ENCODE data around the gene TMEM187.
"Not testable (repeated sequence)": the region's sequence is repeated elsewhere in the genome, so short reads cannot be mapped to it uniquely, and the experiment has no call there.

The TMEM187 gene

GRCh38 chrX:153989973-153990655 is 17.6 kb downstream of the TMEM187 start:
- Histone ChIP-seq H3K56ac (ENCODE audit: low read length) (no peak overlapping the region), H3K27me3 (ENCODE audit: insufficient read depth, low read length, poor library complexity) (no peaks in the 10 kb centered on the region), H3K18ac (ENCODE audit: low read length) (no peak overlapping the region), H3K4ac (ENCODE audit: low read depth, low read length) (no peak overlapping the region), H4K8ac (ENCODE audit: low read depth, low read length) (no peak overlapping the region), H2BK120ac (ENCODE audit: low read depth, low read length) (no peak overlapping the region), H3K79me2 (ENCODE audit: control insufficient read depth, insufficient read depth, low read length) (no peaks in the 10 kb centered on the region), H3K36me3 (ENCODE audit: control insufficient read depth, insufficient read depth, low read length) (no peaks in the 10 kb centered on the region), H3K4me1 (ENCODE audit: control insufficient read depth, low read depth, low read length) (no peaks in the 10 kb centered on the region), H3K23ac (ENCODE audit: low read length) (no peak overlapping the region), H2AK5ac (ENCODE audit: low read length) (no peak overlapping the region), H3K27ac (ENCODE audit: low read depth, low read length) (no peak overlapping the region), H3K4me3 (ENCODE audit: low read length) (no peak overlapping the region), H4K5ac (ENCODE audit: low read length) (no peak overlapping the region), H2BK5ac (ENCODE audit: low read length) (no peak overlapping the region), H3K4me2 (ENCODE audit: low read length) (no peak overlapping the region), H3K9ac (ENCODE audit: low read length) (no peak overlapping the region), H2BK15ac (replicated peaks; ENCODE audit: low read depth) (no peak overlapping the region), H3K79me1 (ENCODE audit: low read length) (no peaks in the 10 kb centered on the region)
- DNase-seq = no peak
- no CpG with 5 or more reads among the region's 14 CpGs for WGBS (ENCODE audit: extremely low coverage, insufficient coverage, low lambda C conversion rate)

- H3K23ac ChIP-seq (ENCODE audit: low read length) = no peak overlapping the region
- no peak overlapping the region for H3K56ac ChIP-seq (ENCODE audit: low read length)
- WGBS (ENCODE audit: extremely low coverage, insufficient coverage, low lambda C conversion rate) = no CpG with 5 or more reads among the region's 3 CpGs
- no peak for DNase-seq
- no peak overlapping the region for H4K8ac ChIP-seq (ENCODE audit: low read depth, low read length)
- no peak overlapping the region for H3K4me3 ChIP-seq (ENCODE audit: low read length)
- no peak overlapping the region for H2BK120ac ChIP-seq (ENCODE audit: low read depth, low read length)
- H2AK5ac ChIP-seq (ENCODE audit: low read length) = no peak overlapping the region
- no peaks in the 10 kb centered on the region for H3K79me2 ChIP-seq (ENCODE audit: control insufficient read depth, insufficient read depth, low read length)
- H3K4me1 ChIP-seq (ENCODE audit: control insufficient read depth, low read depth, low read length) = no peaks in the 10 kb centered on the region
- no peak overlapping the region for H3K18ac ChIP-seq (ENCODE audit: low read length)
- H3K4me2 ChIP-seq (ENCODE audit: low read length) = no peak overlapping the region
- no peaks in the 10 kb centered on the region for H3K79me1 ChIP-seq (ENCODE audit: low read length)
- no peak overlapping the region for H4K5ac ChIP-seq (ENCODE audit: low read length)
- no peak overlapping the region for H3K9ac ChIP-seq (ENCODE audit: low read length)
- no peaks in the 10 kb centered on the region for H3K27me3 ChIP-seq (ENCODE audit: insufficient read depth, low read length, poor library complexity)
- H3K4ac ChIP-seq (ENCODE audit: low read depth, low read length) = no peak overlapping the region
- H3K27ac ChIP-seq (ENCODE audit: low read depth, low read length) = no peak overlapping the region
- H2BK15ac ChIP-seq (replicated peaks; ENCODE audit: low read depth) = no peak overlapping the region
- no peak overlapping the region for H2BK5ac ChIP-seq (ENCODE audit: low read length)
- H3K36me3 ChIP-seq (ENCODE audit: control insufficient read depth, insufficient read depth, low read length) = no peaks in the 10 kb centered on the region
Measured at GRCh38 chrX:153991013-153991580, 18.5 kb downstream of the TMEM187 start.

GRCh38 chrX:153992180-153992579 is 19.6 kb downstream of the TMEM187 start:
- WGBS (ENCODE audit: extremely low coverage, insufficient coverage, low lambda C conversion rate) = no CpG with 5 or more reads among the region's 8 CpGs
- H3K4me2 ChIP-seq (ENCODE audit: low read length) = no peak overlapping the region
- no peak overlapping the region for H3K9ac ChIP-seq (ENCODE audit: low read length)
- H3K27ac ChIP-seq (ENCODE audit: low read depth, low read length) = no peak overlapping the region
- DNase-seq = no peak
- no peaks in the 10 kb centered on the region for H3K79me2 ChIP-seq (ENCODE audit: control insufficient read depth, insufficient read depth, low read length)
- H4K8ac ChIP-seq (ENCODE audit: low read depth, low read length) = no peak overlapping the region
- no peak overlapping the region for H4K5ac ChIP-seq (ENCODE audit: low read length)
- no peaks in the 10 kb centered on the region for H3K27me3 ChIP-seq (ENCODE audit: insufficient read depth, low read length, poor library complexity)
- H3K4me3 ChIP-seq (ENCODE audit: low read length) = no peak overlapping the region
- H3K18ac ChIP-seq (ENCODE audit: low read length) = no peak overlapping the region
- H3K36me3 ChIP-seq (ENCODE audit: control insufficient read depth, insufficient read depth, low read length) = no peaks in the 10 kb centered on the region
- H2BK15ac ChIP-seq (replicated peaks; ENCODE audit: low read depth) = no peak overlapping the region
- no peak overlapping the region for H3K56ac ChIP-seq (ENCODE audit: low read length)
- no peak overlapping the region for H3K23ac ChIP-seq (ENCODE audit: low read length)
- H2BK5ac ChIP-seq (ENCODE audit: low read length) = no peak overlapping the region
- H3K4me1 ChIP-seq (ENCODE audit: control insufficient read depth, low read depth, low read length) = no peaks in the 10 kb centered on the region
- H2BK120ac ChIP-seq (ENCODE audit: low read depth, low read length) = no peak overlapping the region
- H2AK5ac ChIP-seq (ENCODE audit: low read length) = no peak overlapping the region
- H3K79me1 ChIP-seq (ENCODE audit: low read length) = no peaks in the 10 kb centered on the region
- H3K4ac ChIP-seq (ENCODE audit: low read depth, low read length) = no peak overlapping the region

GRCh38 chrX:153993079-153993478 is 20.5 kb downstream of the TMEM187 start:
- Histone ChIP-seq H4K5ac (ENCODE audit: low read length) (no peak overlapping the region), H3K79me2 (ENCODE audit: control insufficient read depth, insufficient read depth, low read length) (no peaks in the 10 kb centered on the region), H3K36me3 (ENCODE audit: control insufficient read depth, insufficient read depth, low read length) (no peaks in the 10 kb centered on the region), H4K8ac (ENCODE audit: low read depth, low read length) (no peak overlapping the region), H3K4me1 (ENCODE audit: control insufficient read depth, low read depth, low read length) (no peaks in the 10 kb centered on the region), H3K4me3 (ENCODE audit: low read length) (no peak overlapping the region), H3K56ac (ENCODE audit: low read length) (no peak overlapping the region), H2BK15ac (replicated peaks; ENCODE audit: low read depth) (no peak overlapping the region), H3K27me3 (ENCODE audit: insufficient read depth, low read length, poor library complexity) (no peaks in the 10 kb centered on the region), H3K23ac (ENCODE audit: low read length) (no peak overlapping the region), H2BK120ac (ENCODE audit: low read depth, low read length) (no peak overlapping the region), H2BK5ac (ENCODE audit: low read length) (no peak overlapping the region), H3K9ac (ENCODE audit: low read length) (no peak overlapping the region), H3K79me1 (ENCODE audit: low read length) (no peaks in the 10 kb centered on the region), H3K4ac (ENCODE audit: low read depth, low read length) (no peak overlapping the region), H3K4me2 (ENCODE audit: low read length) (no peak overlapping the region), H3K27ac (ENCODE audit: low read depth, low read length) (no peak overlapping the region), H2AK5ac (ENCODE audit: low read length) (no peak overlapping the region), H3K18ac (ENCODE audit: low read length) (no peak overlapping the region)
- DNase-seq = no peak
- no CpG with 5 or more reads among the region's 12 CpGs for WGBS (ENCODE audit: extremely low coverage, insufficient coverage, low lambda C conversion rate)

GRCh38 chrX:153993978-153994377 is 21.4 kb downstream of the TMEM187 start:
- Histone ChIP-seq H3K27me3 (ENCODE audit: insufficient read depth, low read length, poor library complexity) (no peaks in the 10 kb centered on the region), H3K18ac (ENCODE audit: low read length) (no peak overlapping the region), H3K4ac (ENCODE audit: low read depth, low read length) (no peak overlapping the region), H3K56ac (ENCODE audit: low read length) (no peak overlapping the region), H3K4me1 (ENCODE audit: control insufficient read depth, low read depth, low read length) (no peaks in the 10 kb centered on the region), H3K27ac (ENCODE audit: low read depth, low read length) (no peak overlapping the region), H3K9ac (ENCODE audit: low read length) (no peak overlapping the region), H2BK120ac (ENCODE audit: low read depth, low read length) (no peak overlapping the region), H3K23ac (ENCODE audit: low read length) (no peak overlapping the region), H3K79me2 (ENCODE audit: control insufficient read depth, insufficient read depth, low read length) (no peaks in the 10 kb centered on the region), H4K5ac (ENCODE audit: low read length) (no peak overlapping the region), H2BK5ac (ENCODE audit: low read length) (no peak overlapping the region), H3K4me3 (ENCODE audit: low read length) (no peak overlapping the region), H3K79me1 (ENCODE audit: low read length) (no peaks in the 10 kb centered on the region), H3K4me2 (ENCODE audit: low read length) (no peak overlapping the region), H2BK15ac (replicated peaks; ENCODE audit: low read depth) (no peak overlapping the region), H2AK5ac (ENCODE audit: low read length) (no peak overlapping the region), H4K8ac (ENCODE audit: low read depth, low read length) (no peak overlapping the region), H3K36me3 (ENCODE audit: control insufficient read depth, insufficient read depth, low read length) (no peaks in the 10 kb centered on the region)
- no CpG with 5 or more reads among the region's 10 CpGs for WGBS (ENCODE audit: extremely low coverage, insufficient coverage, low lambda C conversion rate)
- DNase-seq = no peak

GRCh38 chrX:153994398-153994797 is 21.8 kb downstream of the TMEM187 start:
- not testable (repeated sequence) for H2BK5ac ChIP-seq (ENCODE audit: low read length); H3K79me1 ChIP-seq (ENCODE audit: low read length); H3K27ac ChIP-seq (ENCODE audit: low read depth, low read length); H3K9ac ChIP-seq (ENCODE audit: low read length); H3K56ac ChIP-seq (ENCODE audit: low read length); H2AK5ac ChIP-seq (ENCODE audit: low read length); H2BK120ac ChIP-seq (ENCODE audit: low read depth, low read length); H4K8ac ChIP-seq (ENCODE audit: low read depth, low read length); H3K27me3 ChIP-seq (ENCODE audit: insufficient read depth, low read length, poor library complexity); H3K23ac ChIP-seq (ENCODE audit: low read length); H4K5ac ChIP-seq (ENCODE audit: low read length); H3K4me1 ChIP-seq (ENCODE audit: control insufficient read depth, low read depth, low read length); H3K4ac ChIP-seq (ENCODE audit: low read depth, low read length); H3K36me3 ChIP-seq (ENCODE audit: control insufficient read depth, insufficient read depth, low read length); H3K18ac ChIP-seq (ENCODE audit: low read length); H3K79me2 ChIP-seq (ENCODE audit: control insufficient read depth, insufficient read depth, low read length); H3K4me3 ChIP-seq (ENCODE audit: low read length); H3K4me2 ChIP-seq (ENCODE audit: low read length); H2BK15ac ChIP-seq (replicated peaks; ENCODE audit: low read depth); DNase-seq
- no CpG with 5 or more reads among the region's 5 CpGs for WGBS (ENCODE audit: extremely low coverage, insufficient coverage, low lambda C conversion rate)

Data from mesendoderm (in vitro differentiated cells).